Measurements from ENCODE around the gene CEACAM21.

CEACAM21 gene

GRCh38 chr19:41616792-41617621, 41.0 kb downstream of the CEACAM21 start:
- DNase-seq (ENCODE audit: low read depth in 3 of 3, low spot score in 1 of 3), result no peak

- DNase-seq (ENCODE audit: low read depth in 3 of 3, low spot score in 1 of 3), result no peak
Measured at GRCh38 chr19:41617941-41618730, 42.2 kb downstream of the CEACAM21 start.

- DNase-seq (ENCODE audit: low read depth in 3 of 3, low spot score in 1 of 3), result no peak
Measured at GRCh38 chr19:41619018-41619556, 43.1 kb downstream of the CEACAM21 start.

- DNase-seq (ENCODE audit: low read depth in 3 of 3, low spot score in 1 of 3), result no peak
Measured at GRCh38 chr19:41620171-41620570, 44.2 kb downstream of the CEACAM21 start.

- DNase-seq (ENCODE audit: low read depth in 3 of 3, low spot score in 1 of 3), result no peak
Measured at GRCh38 chr19:41621226-41621625, 45.3 kb downstream of the CEACAM21 start.

GRCh38 chr19:41621654-41622053, 45.7 kb downstream of the CEACAM21 start:
- no peak for DNase-seq (ENCODE audit: low read depth in 3 of 3, low spot score in 1 of 3)

- DNase-seq (ENCODE audit: low read depth in 3 of 3, low spot score in 1 of 3), result no peak
Measured at GRCh38 chr19:41623360-41623759, 47.4 kb downstream of the CEACAM21 start.

- no peak for DNase-seq (ENCODE audit: low read depth in 3 of 3, low spot score in 1 of 3)
Measured at GRCh38 chr19:41624515-41624914, 48.5 kb downstream of the CEACAM21 start.

- DNase-seq (ENCODE audit: low read depth in 3 of 3, low spot score in 1 of 3), result no peak
Measured at GRCh38 chr19:41624937-41625336, 49.0 kb downstream of the CEACAM21 start.

- no peak for DNase-seq (ENCODE audit: low read depth in 3 of 3, low spot score in 1 of 3)
Measured at GRCh38 chr19:41626278-41626677, 50.3 kb downstream of the CEACAM21 start.

- no peak for DNase-seq (ENCODE audit: low read depth in 3 of 3, low spot score in 1 of 3)
Measured at GRCh38 chr19:41626877-41627276, 50.9 kb downstream of the CEACAM21 start, which contains the start of gene CEACAM4. Gene CEACAM4, minus strand, starts transcription at chr19:41627074. Its CDS starts 111 bp downstream, at chr19:41626963.

- no peak for DNase-seq (ENCODE audit: low read depth in 3 of 3, low spot score in 1 of 3)
Measured at GRCh38 chr19:41627966-41628675, 52.2 kb downstream of the CEACAM21 start.
